HEK293 (cell line): Measurements from ENCODE around the gene RILP.

Experiments used
- OVOL3 ChIP-seq: fragments of 450-650 bp; formaldehyde crosslinking; IDR thresholded peaks from 2 replicates; pipeline ENCODE4 v1.5.1; 2016; ENCODE audit warnings: missing biosample characterization, missing genetic modification characterization
- ZFHX2 ChIP-seq: fragments of 450-650 bp; formaldehyde crosslinking; conservative IDR thresholded peaks from 2 replicates; pipeline ENCODE4 v1.5.1; 2016; ENCODE audit warnings: missing biosample characterization, missing genetic modification characterization
- ZNF133 ChIP-seq: fragments of 450-650 bp; formaldehyde crosslinking; IDR thresholded peaks from 2 replicates; pipeline ENCODE4 v1.5.1; 2016; ENCODE audit warnings: missing biosample characterization, missing genetic modification characterization
- ZNF175 ChIP-seq: fragments of 450-650 bp; formaldehyde crosslinking; IDR thresholded peaks from 2 replicates; pipeline ENCODE4 v1.5.1; 2016; ENCODE audit warnings: missing biosample characterization, missing genetic modification characterization
- TF ChIP-seq, protein P1 (sequence below): fragments of 450-650 bp; formaldehyde crosslinking; IDR thresholded peaks from 2 replicates; pipeline ENCODE4 v1.5.1; 2016; ENCODE audit warnings: missing biosample characterization, missing genetic modification characterization
- TF ChIP-seq, protein P2 (sequence below): fragments of 450-650 bp; formaldehyde crosslinking; IDR thresholded peaks from 2 replicates; pipeline ENCODE4 v1.5.1; 2017; ENCODE audit warnings: missing biosample characterization, missing genetic modification characterization
- TF ChIP-seq, protein P3 (sequence below): fragments of 450-650 bp; formaldehyde crosslinking; optimal IDR thresholded peaks from 2 replicates; pipeline ENCODE3; 2016; ENCODE audit warnings: missing biosample characterization, mild to moderate bottlenecking, missing genetic modification characterization
- TF ChIP-seq, protein P4 (sequence below): fragments of 450-650 bp; formaldehyde crosslinking; IDR thresholded peaks from 2 replicates; pipeline ENCODE4 v1.5.1; 2016; ENCODE audit warnings: missing biosample characterization, missing genetic modification characterization

DNA sequence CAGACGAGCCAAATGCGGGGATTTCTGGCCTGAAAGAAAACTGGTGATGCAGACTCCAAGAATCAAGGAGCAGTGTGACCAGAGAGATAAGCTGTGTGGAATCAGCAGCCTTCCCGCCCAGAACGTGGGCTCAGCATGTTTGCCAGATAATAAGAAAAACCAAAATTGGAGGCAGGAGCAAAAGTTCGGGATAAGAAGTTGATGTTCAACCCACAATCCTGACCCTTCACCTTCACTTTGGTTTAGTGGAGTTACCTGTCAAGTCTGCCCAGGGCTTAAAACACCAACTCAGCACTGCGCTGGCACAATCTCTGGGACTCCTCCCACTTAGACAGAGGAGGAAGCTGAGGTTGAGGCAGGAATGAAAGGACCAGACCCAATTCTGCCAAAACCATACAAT is 24.1 kb downstream of the RILP start:
- TF ChIP-seq, protein P1, sequence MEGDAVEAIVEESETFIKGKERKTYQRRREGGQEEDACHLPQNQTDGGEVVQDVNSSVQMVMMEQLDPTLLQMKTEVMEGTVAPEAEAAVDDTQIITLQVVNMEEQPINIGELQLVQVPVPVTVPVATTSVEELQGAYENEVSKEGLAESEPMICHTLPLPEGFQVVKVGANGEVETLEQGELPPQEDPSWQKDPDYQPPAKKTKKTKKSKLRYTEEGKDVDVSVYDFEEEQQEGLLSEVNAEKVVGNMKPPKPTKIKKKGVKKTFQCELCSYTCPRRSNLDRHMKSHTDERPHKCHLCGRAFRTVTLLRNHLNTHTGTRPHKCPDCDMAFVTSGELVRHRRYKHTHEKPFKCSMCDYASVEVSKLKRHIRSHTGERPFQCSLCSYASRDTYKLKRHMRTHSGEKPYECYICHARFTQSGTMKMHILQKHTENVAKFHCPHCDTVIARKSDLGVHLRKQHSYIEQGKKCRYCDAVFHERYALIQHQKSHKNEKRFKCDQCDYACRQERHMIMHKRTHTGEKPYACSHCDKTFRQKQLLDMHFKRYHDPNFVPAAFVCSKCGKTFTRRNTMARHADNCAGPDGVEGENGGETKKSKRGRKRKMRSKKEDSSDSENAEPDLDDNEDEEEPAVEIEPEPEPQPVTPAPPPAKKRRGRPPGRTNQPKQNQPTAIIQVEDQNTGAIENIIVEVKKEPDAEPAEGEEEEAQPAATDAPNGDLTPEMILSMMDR (tag by site-specific recombination), result no peak
- TF ChIP-seq ZFHX2 (tag by site-specific recombination) (no peak), ZNF175 (no peak), ZNF133 (tag by site-specific recombination) (no peak), OVOL3 (tag by site-specific recombination) (no peak)
- TF ChIP-seq, protein P2, sequence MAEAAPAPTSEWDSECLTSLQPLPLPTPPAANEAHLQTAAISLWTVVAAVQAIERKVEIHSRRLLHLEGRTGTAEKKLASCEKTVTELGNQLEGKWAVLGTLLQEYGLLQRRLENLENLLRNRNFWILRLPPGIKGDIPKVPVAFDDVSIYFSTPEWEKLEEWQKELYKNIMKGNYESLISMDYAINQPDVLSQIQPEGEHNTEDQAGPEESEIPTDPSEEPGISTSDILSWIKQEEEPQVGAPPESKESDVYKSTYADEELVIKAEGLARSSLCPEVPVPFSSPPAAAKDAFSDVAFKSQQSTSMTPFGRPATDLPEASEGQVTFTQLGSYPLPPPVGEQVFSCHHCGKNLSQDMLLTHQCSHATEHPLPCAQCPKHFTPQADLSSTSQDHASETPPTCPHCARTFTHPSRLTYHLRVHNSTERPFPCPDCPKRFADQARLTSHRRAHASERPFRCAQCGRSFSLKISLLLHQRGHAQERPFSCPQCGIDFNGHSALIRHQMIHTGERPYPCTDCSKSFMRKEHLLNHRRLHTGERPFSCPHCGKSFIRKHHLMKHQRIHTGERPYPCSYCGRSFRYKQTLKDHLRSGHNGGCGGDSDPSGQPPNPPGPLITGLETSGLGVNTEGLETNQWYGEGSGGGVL (tag by site-specific recombination), result no peak
- TF ChIP-seq, protein P3, sequence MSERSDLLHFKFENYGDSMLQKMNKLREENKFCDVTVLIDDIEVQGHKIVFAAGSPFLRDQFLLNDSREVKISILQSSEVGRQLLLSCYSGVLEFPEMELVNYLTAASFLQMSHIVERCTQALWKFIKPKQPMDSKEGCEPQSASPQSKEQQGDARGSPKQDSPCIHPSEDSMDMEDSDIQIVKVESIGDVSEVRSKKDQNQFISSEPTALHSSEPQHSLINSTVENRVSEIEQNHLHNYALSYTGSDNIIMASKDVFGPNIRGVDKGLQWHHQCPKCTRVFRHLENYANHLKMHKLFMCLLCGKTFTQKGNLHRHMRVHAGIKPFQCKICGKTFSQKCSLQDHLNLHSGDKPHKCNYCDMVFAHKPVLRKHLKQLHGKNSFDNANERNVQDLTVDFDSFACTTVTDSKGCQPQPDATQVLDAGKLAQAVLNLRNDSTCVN (tag by site-specific recombination), result no peak
- TF ChIP-seq, protein P4, sequence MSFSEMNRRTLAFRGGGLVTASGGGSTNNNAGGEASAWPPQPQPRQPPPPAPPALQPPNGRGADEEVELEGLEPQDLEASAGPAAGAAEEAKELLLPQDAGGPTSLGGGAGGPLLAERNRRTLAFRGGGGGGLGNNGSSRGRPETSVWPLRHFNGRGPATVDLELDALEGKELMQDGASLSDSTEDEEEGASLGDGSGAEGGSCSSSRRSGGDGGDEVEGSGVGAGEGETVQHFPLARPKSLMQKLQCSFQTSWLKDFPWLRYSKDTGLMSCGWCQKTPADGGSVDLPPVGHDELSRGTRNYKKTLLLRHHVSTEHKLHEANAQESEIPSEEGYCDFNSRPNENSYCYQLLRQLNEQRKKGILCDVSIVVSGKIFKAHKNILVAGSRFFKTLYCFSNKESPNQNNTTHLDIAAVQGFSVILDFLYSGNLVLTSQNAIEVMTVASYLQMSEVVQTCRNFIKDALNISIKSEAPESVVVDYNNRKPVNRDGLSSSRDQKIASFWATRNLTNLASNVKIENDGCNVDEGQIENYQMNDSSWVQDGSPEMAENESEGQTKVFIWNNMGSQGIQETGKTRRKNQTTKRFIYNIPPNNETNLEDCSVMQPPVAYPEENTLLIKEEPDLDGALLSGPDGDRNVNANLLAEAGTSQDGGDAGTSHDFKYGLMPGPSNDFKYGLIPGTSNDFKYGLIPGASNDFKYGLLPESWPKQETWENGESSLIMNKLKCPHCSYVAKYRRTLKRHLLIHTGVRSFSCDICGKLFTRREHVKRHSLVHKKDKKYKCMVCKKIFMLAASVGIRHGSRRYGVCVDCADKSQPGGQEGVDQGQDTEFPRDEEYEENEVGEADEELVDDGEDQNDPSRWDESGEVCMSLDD (tag by site-specific recombination), result no peak
